ENCODE measurements around the gene SPRYD3.

GRCh38 chr12:53120685-53121525 lies 41.7 kb upstream of the SPRYD3 start:
- TF ChIP-seq CTCF (IDR thresholded peaks at IDR 0.05), result no peak
- TF ChIP-seq POLR2A (IDR thresholded peaks at IDR 0.05), result no peak
